Liver (tissue), 9 donors: Measurements from ENCODE around the gene LRRC10. TPM values are rescaled to one million over a fixed set of nuclear protein-coding genes. Genes with fewer than 3 reads are reported as not detected.

Experiments used
- DNase-seq: peaks from one replicate; pipeline ENCODE4 v3.0.0-alpha.2; 2017; ENCODE audit warnings: low spot score
- H3K27ac ChIP-seq, 2 donors: one replicate each; pipeline ENCODE4 v1.7.0; 2013; ENCODE audit warnings: inconsistent platforms in 2 of 2, low read length in 2 of 2, control low read depth in 1 of 2, low read depth in 1 of 2, mild to moderate bottlenecking in 1 of 2
- H3K27me3 ChIP-seq, 4 donors: one replicate each; pipeline versions ENCODE4 v1.6.1 to v1.7.0; 2013; ENCODE audit warnings: low read length in 3 of 4, inconsistent platforms in 1 of 4, mild to moderate bottlenecking in 1 of 4, moderate library complexity in 1 of 4; ENCODE audit not compliant: control insufficient read depth in 4 of 4, insufficient read depth in 4 of 4
- H3K36me3 ChIP-seq, 4 donors: one replicate each; pipeline versions ENCODE4 v1.6.1 to v1.7.0; 2013; ENCODE audit warnings: low read length in 3 of 4, mild to moderate bottlenecking in 3 of 4, low read depth in 1 of 4, moderate library complexity in 1 of 4; ENCODE audit not compliant: control insufficient read depth in 4 of 4, insufficient read depth in 3 of 4
- H3K4me1 ChIP-seq, 4 donors: one replicate each; pipeline versions ENCODE4 v1.6.1 to v1.7.0; 2013; ENCODE audit warnings: low read length in 3 of 4, mild to moderate bottlenecking in 3 of 4, moderate library complexity in 1 of 4; ENCODE audit not compliant: control insufficient read depth in 4 of 4, insufficient read depth in 4 of 4
- H3K4me3 ChIP-seq, 3 donors: one replicate each; pipeline versions ENCODE4 v1.6.1 to v1.7.0; 2013; ENCODE audit warnings: low read length in 3 of 3, control low read depth in 1 of 3, low read depth in 1 of 3, mild to moderate bottlenecking in 1 of 3
- H3K9ac ChIP-seq, 2 donors: one replicate each; pipeline ENCODE4 v1.7.0; 2013; ENCODE audit warnings: low read length in 2 of 2, mild to moderate bottlenecking in 2 of 2, moderate library complexity in 2 of 2, control low read depth in 1 of 2, low read depth in 1 of 2
- H3K9me3 ChIP-seq, 4 donors: one replicate each; pipeline versions ENCODE4 v1.6.1 to v1.7.0; 2013; ENCODE audit warnings: low read length in 3 of 4; ENCODE audit not compliant: control insufficient read depth in 4 of 4
- EGR1 ChIP-seq, 2 donors: IDR thresholded peaks; 2 replicates each; pipeline ENCODE4 v1.6.1; 2016 to 2018; ENCODE audit warnings: antibody characterized with exemption in 2 of 2, low read depth in 2 of 2
- GABPA ChIP-seq, 2 donors: IDR thresholded peaks in 1 of 2; conservative IDR thresholded peaks in 1 of 2; 2 replicates each; pipeline ENCODE4 v1.6.1; 2016; ENCODE audit warnings: antibody characterized with exemption in 2 of 2, mild to moderate bottlenecking in 1 of 2, moderate library complexity in 1 of 2
- HNF4A ChIP-seq, 2 donors: conservative IDR thresholded peaks; 2 replicates each; pipeline ENCODE4 v1.6.1; 2016; ENCODE audit warnings: antibody characterized with exemption in 2 of 2, mild to moderate bottlenecking in 2 of 2
- HNF4G ChIP-seq: IDR thresholded peaks from 2 replicates; pipeline ENCODE4 v1.6.1; 2016; ENCODE audit warnings: antibody characterized with exemption
- JUND ChIP-seq, 2 donors: IDR thresholded peaks; 2 replicates each; pipeline ENCODE4 v1.6.1; 2016; ENCODE audit warnings: antibody characterized with exemption in 2 of 2
- NR2F2 ChIP-seq: IDR thresholded peaks from 2 replicates; pipeline ENCODE4 v1.6.1; 2016; ENCODE audit warnings: antibody characterized with exemption
- RAD21 ChIP-seq, 2 donors: IDR thresholded peaks; 2 replicates each; pipeline ENCODE4 v1.6.1; 2016; ENCODE audit warnings: antibody characterized with exemption in 2 of 2, mild to moderate bottlenecking in 2 of 2
- RXRA ChIP-seq, 2 donors: IDR thresholded peaks; 2 replicates each; pipeline ENCODE4 v1.6.1; 2017 to 2018; ENCODE audit warnings: antibody characterized with exemption in 2 of 2, mild to moderate bottlenecking in 1 of 2
- SP1 ChIP-seq: IDR thresholded peaks from 2 replicates; pipeline ENCODE4 v1.6.1; 2018; ENCODE audit warnings: antibody characterized with exemption, mild to moderate bottlenecking
- YY1 ChIP-seq: IDR thresholded peaks from 2 replicates; pipeline ENCODE4 v1.6.1; 2016; ENCODE audit warnings: antibody characterized with exemption, mild to moderate bottlenecking
- WGBS: extraction: QIAGEN DNeasy Blood & Tissue Kit; methylation state at CpG from one replicate; pipeline ENCODE4 v1.1.7; 2013; 5-methylcytosine and 5-hydroxymethylcytosine counted together
- polyA plus RNA-seq, 2 donors: library from polyadenylated mRNA; stranded (reverse) in 1 of 2; unstranded in 1 of 2; fragments of 200-250 nt in 1 of 2; fragments of >200 nt in 1 of 2; fragmentation: Nextera tagmentation in 1 of 2; extraction: Ambion mirVana in 1 of 2; gene quantifications; one replicate each; pipeline versions ENCODE4 v1.2.1 to v1.2.3, GENCODE V29; 2013 to 2015
- total RNA-seq, 2 donors: library from RNA; depleted of rRNA; stranded (reverse); fragments of >200 nt; gene quantifications; one replicate each; pipeline ENCODE4 v1.2.3, GENCODE V29; 2014
- TF ChIP-seq, protein P1 (sequence below): IDR thresholded peaks from 2 replicates; pipeline ENCODE4 v1.6.1; 2016; ENCODE audit warnings: antibody characterized with exemption
- TF ChIP-seq, protein P2 (sequence below): IDR thresholded peaks from 2 replicates; pipeline ENCODE4 v1.6.1; 2016; ENCODE audit warnings: antibody characterized with exemption
- TF ChIP-seq, protein P3 (sequence below): fragments of 150-350 bp; IDR thresholded peaks from 2 replicates; pipeline ENCODE4 v1.5.1; 2017; ENCODE audit warnings: improper control_type of control experiment, low read depth, low read length; ENCODE audit not compliant: missing input control
- TF ChIP-seq, protein P4 (sequence below): IDR thresholded peaks from 2 replicates; pipeline ENCODE4 v1.6.1; 2016; ENCODE audit warnings: antibody characterized with exemption
- TF ChIP-seq, protein P5 (sequence below): IDR thresholded peaks from 2 replicates; pipeline ENCODE4 v1.6.1; 2016; ENCODE audit warnings: antibody characterized with exemption, mild to moderate bottlenecking
- donor health status: healthy.
- donor health status: healthy.
- donor health status: healthy.
- donor health status: healthy.
- donor health status: healthy.

The LRRC10 gene
- total and polyA plus RNA-seq, 4 donors, result not detected

DNA sequence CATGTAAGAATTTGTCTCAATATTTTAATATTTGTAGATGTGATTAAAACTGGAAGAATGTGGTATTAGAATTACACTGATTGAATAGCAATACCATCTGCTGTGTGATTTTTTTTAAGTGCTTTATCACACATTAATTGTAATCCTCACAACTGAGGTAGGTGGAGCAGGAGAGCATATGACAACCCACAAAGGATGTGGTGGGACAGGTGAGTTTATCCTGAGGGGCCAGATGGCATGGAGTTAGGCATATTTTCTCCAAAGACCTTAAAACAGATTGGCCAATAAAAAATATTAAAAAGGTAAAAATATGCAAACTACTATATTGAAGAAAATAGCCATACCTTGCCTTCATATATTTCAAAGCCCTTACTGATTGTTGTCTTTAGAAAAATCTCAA lies 7.8 kb downstream of the LRRC10 start:
- Histone ChIP-seq H3K4me1 (peaks cover 0 to 4% (median 1%) of the 10 kb centered on the region in 4 donors), H3K9me3 (no peaks in the 10 kb centered on the region), H3K36me3 (peaks cover 8 to 48% (median 42%) of the 10 kb centered on the region in 4 donors), H3K27me3 (no peaks in the 10 kb centered on the region), H3K27ac (no peak overlapping the region), H3K4me3 (no peak overlapping the region), H3K9ac (no peak overlapping the region)
- no peak for DNase-seq
- TF ChIP-seq, protein P1, sequence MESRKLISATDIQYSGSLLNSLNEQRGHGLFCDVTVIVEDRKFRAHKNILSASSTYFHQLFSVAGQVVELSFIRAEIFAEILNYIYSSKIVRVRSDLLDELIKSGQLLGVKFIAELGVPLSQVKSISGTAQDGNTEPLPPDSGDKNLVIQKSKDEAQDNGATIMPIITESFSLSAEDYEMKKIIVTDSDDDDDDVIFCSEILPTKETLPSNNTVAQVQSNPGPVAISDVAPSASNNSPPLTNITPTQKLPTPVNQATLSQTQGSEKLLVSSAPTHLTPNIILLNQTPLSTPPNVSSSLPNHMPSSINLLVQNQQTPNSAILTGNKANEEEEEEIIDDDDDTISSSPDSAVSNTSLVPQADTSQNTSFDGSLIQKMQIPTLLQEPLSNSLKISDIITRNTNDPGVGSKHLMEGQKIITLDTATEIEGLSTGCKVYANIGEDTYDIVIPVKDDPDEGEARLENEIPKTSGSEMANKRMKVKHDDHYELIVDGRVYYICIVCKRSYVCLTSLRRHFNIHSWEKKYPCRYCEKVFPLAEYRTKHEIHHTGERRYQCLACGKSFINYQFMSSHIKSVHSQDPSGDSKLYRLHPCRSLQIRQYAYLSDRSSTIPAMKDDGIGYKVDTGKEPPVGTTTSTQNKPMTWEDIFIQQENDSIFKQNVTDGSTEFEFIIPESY, result no peak
- no peak for TF ChIP-seq GABPA (IDR thresholded peaks at IDR 0.05 in 1 of 2, conservative IDR thresholded peaks at IDR 0.05 in 1 of 2)
- no peak for TF ChIP-seq HNF4G
- TF ChIP-seq SP1, result no peak
- TF ChIP-seq, protein P2, sequence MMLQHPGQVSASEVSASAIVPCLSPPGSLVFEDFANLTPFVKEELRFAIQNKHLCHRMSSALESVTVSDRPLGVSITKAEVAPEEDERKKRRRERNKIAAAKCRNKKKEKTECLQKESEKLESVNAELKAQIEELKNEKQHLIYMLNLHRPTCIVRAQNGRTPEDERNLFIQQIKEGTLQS, result no peak
- TF ChIP-seq, protein P3, sequence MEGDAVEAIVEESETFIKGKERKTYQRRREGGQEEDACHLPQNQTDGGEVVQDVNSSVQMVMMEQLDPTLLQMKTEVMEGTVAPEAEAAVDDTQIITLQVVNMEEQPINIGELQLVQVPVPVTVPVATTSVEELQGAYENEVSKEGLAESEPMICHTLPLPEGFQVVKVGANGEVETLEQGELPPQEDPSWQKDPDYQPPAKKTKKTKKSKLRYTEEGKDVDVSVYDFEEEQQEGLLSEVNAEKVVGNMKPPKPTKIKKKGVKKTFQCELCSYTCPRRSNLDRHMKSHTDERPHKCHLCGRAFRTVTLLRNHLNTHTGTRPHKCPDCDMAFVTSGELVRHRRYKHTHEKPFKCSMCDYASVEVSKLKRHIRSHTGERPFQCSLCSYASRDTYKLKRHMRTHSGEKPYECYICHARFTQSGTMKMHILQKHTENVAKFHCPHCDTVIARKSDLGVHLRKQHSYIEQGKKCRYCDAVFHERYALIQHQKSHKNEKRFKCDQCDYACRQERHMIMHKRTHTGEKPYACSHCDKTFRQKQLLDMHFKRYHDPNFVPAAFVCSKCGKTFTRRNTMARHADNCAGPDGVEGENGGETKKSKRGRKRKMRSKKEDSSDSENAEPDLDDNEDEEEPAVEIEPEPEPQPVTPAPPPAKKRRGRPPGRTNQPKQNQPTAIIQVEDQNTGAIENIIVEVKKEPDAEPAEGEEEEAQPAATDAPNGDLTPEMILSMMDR, result no peak
- TF ChIP-seq JUND (IDR thresholded peaks at IDR 0.05), result no peak
- TF ChIP-seq, protein P4, sequence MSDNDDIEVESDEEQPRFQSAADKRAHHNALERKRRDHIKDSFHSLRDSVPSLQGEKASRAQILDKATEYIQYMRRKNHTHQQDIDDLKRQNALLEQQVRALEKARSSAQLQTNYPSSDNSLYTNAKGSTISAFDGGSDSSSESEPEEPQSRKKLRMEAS, result no peak

DNA sequence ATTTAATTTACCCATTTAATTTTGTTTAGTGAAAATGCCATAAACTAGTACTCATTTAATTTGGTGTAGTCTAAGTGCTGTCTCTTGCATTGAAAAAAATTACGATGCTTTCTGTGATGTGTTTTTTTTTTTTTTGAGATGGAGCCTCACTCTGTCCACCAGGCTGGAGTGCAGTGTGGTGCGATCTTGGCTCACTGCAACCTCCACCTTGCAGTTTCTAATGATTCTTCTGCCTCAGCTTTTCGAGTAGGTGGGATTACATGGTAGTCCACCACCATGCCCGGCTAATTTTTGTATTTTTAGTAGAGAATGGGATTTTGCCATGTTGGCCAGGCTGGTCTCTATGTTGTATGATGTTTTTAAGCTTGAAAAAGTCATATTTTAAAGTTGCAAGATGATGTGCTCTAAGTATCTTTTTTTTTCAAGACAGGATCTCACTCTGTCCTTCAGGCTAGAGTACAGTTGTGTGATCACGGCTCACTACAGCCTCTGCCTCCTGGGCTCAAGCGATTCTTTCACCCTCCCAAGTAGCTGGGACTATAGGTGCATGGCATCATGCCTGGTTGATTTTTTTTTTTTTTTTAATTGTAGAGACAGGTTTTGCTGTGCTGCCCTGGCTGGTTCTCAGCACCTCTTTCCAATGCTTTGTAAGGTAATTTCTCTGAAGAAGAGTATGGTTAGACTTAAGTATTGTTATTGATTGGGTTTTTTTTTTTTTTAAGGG lies 8.6 kb downstream of the LRRC10 start:
- TF ChIP-seq, protein P2, result no peak
- no peak for TF ChIP-seq RAD21 (IDR thresholded peaks at IDR 0.05)
- TF ChIP-seq RXRA (IDR thresholded peaks at IDR 0.05), result no peak
- TF ChIP-seq NR2F2, result no peak
- TF ChIP-seq YY1, result no peak
- TF ChIP-seq, protein P4, result no peak
- TF ChIP-seq GABPA (IDR thresholded peaks at IDR 0.05 in 1 of 2, conservative IDR thresholded peaks at IDR 0.05 in 1 of 2), result no peak
- no peak for TF ChIP-seq EGR1 (IDR thresholded peaks at IDR 0.05; ENCODE audit: low read depth in 2 of 2)
- TF ChIP-seq, protein P3, result no peak
- TF ChIP-seq, protein P1, result no peak
- TF ChIP-seq, protein P5, sequence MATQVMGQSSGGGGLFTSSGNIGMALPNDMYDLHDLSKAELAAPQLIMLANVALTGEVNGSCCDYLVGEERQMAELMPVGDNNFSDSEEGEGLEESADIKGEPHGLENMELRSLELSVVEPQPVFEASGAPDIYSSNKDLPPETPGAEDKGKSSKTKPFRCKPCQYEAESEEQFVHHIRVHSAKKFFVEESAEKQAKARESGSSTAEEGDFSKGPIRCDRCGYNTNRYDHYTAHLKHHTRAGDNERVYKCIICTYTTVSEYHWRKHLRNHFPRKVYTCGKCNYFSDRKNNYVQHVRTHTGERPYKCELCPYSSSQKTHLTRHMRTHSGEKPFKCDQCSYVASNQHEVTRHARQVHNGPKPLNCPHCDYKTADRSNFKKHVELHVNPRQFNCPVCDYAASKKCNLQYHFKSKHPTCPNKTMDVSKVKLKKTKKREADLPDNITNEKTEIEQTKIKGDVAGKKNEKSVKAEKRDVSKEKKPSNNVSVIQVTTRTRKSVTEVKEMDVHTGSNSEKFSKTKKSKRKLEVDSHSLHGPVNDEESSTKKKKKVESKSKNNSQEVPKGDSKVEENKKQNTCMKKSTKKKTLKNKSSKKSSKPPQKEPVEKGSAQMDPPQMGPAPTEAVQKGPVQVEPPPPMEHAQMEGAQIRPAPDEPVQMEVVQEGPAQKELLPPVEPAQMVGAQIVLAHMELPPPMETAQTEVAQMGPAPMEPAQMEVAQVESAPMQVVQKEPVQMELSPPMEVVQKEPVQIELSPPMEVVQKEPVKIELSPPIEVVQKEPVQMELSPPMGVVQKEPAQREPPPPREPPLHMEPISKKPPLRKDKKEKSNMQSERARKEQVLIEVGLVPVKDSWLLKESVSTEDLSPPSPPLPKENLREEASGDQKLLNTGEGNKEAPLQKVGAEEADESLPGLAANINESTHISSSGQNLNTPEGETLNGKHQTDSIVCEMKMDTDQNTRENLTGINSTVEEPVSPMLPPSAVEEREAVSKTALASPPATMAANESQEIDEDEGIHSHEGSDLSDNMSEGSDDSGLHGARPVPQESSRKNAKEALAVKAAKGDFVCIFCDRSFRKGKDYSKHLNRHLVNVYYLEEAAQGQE, result no peak
- TF ChIP-seq HNF4A (conservative IDR thresholded peaks at IDR 0.05), result no peak
- Histone ChIP-seq H3K27me3 (no peaks in the 10 kb centered on the region), H3K9me3 (no peaks in the 10 kb centered on the region), H3K27ac (no peak overlapping the region), H3K9ac (no peak overlapping the region), H3K4me1 (peaks cover 0 to 5% (median 1%) of the 10 kb centered on the region in 4 donors), H3K4me3 (no peak overlapping the region), H3K36me3 (peaks cover 10 to 56% (median 49%) of the 10 kb centered on the region in 4 donors)
- 96% methylated on average over 6 of the region's 6 CpGs for WGBS
- no peak for DNase-seq
